H1 (cell line): ENCODE results near the gene ITLN1. TPM values are rescaled to one million over a fixed set of nuclear protein-coding genes. Genes with fewer than 3 reads are reported as not detected.
A peak's percentile ranks its signal among the peaks of the same experiment; 100 is the strongest.

Experiments used
- CTCF ChIA-PET: fragments of 300-600 bp; sonication (Branson Sonifier 250); formaldehyde crosslinking; loops from one replicate; lab custom pipeline; 2021; ENCODE audit not compliant: partially characterized antibody; lab: Charles Lee
- POLR2A ChIA-PET: fragments of 300-600 bp; sonication (Branson Sonifier 250); formaldehyde crosslinking; loops from one replicate; lab custom pipeline; 2021; ENCODE audit warnings: inconsistent platforms; ENCODE audit not compliant: partially characterized antibody; lab: Charles Lee
- DNase-seq, 2 experiments: peaks; one replicate each; pipeline versions ENCODE4 v3.0.0 to v3.0.0-alpha.2; 2010 to 2022; ENCODE audit warnings: low spot score in 2 of 2, low read depth in 1 of 2, mixed read lengths in 1 of 2
- FAIRE-seq: peaks from 2 replicates; lab custom pipeline; 2011; peaks lifted over from hg19 to GRCh38; lab: Jason Lieb, UNC
- H2AFZ ChIP-seq: 2 replicates; pipeline ENCODE4 v1.8.1; 2012; ENCODE audit warnings: low read length, inconsistent platforms
- H2AK5ac ChIP-seq: 2 replicates; pipeline ENCODE4 v1.6.1; 2013; ENCODE audit warnings: low read depth, low read length
- H2BK120ac ChIP-seq: replicated peaks from 2 replicates; pipeline ENCODE3; 2013; ENCODE audit warnings: low read depth, low read length, inconsistent platforms
- H2BK12ac ChIP-seq: 2 replicates; pipeline ENCODE4 v1.6.1; 2013; ENCODE audit warnings: low read depth, low read length
- H2BK15ac ChIP-seq: 2 replicates; pipeline ENCODE4 v1.6.1; 2013; ENCODE audit warnings: low read length
- H2BK20ac ChIP-seq: 2 replicates; pipeline ENCODE4 v1.6.1; 2013; ENCODE audit warnings: low read length
- H2BK5ac ChIP-seq: 2 replicates; pipeline ENCODE4 v1.6.1; 2013; ENCODE audit warnings: low read depth, low read length
- H3K14ac ChIP-seq: 2 replicates; pipeline ENCODE4 v1.6.1; 2013; ENCODE audit warnings: inconsistent platforms; ENCODE audit not compliant: insufficient read length
- H3K18ac ChIP-seq: 2 replicates; pipeline ENCODE4 v1.6.1; 2013; ENCODE audit warnings: low read length; ENCODE audit errors: extremely low read depth
- H3K23ac ChIP-seq: 2 replicates; pipeline ENCODE4 v1.6.1; 2013; ENCODE audit warnings: inconsistent platforms; ENCODE audit not compliant: insufficient read length
- H3K23me2 ChIP-seq: 2 replicates; pipeline ENCODE4 v1.6.1; 2013; ENCODE audit warnings: low read depth, low read length
- H3K27ac ChIP-seq: 2 replicates; pipeline ENCODE4 v1.6.1; 2011; ENCODE audit warnings: low read depth, low read length, inconsistent platforms
- H3K27me3 ChIP-seq, 4 experiments: replicated peaks in 1 of 4; 1 replicate in 1 of 4; 2 replicates in 3 of 4; pipeline versions ENCODE4 v1.6.1 to v1.8.1; 2011 to 2013; ENCODE audit warnings: low read length in 3 of 4, mild to moderate bottlenecking in 3 of 4, inconsistent platforms in 2 of 4, mixed read lengths in 2 of 4, moderate library complexity in 1 of 4; ENCODE audit not compliant: control insufficient read depth in 3 of 4, insufficient read depth in 3 of 4; ENCODE audit errors: extremely low read depth in 1 of 4
- H3K36me3 ChIP-seq, 4 experiments: 2 replicates each; pipeline versions ENCODE4 v1.6.1 to v1.8.1; 2011 to 2013; ENCODE audit warnings: mild to moderate bottlenecking in 4 of 4, low read length in 3 of 4, moderate library complexity in 2 of 4, control low read depth in 1 of 4, inconsistent platforms in 1 of 4; ENCODE audit not compliant: insufficient read depth in 4 of 4, control insufficient read depth in 2 of 4
- H3K4ac ChIP-seq: replicated peaks from 2 replicates; pipeline ENCODE3; 2013; ENCODE audit warnings: low read length, low read depth, mixed read lengths, inconsistent platforms; ENCODE audit not compliant: insufficient read length
- H3K4me1 ChIP-seq, 4 experiments: replicated peaks in 1 of 4; 1 replicate in 1 of 4; 2 replicates in 3 of 4; pipeline versions ENCODE4 v1.6.1 to v1.8.1; 2011 to 2013; ENCODE audit warnings: low read length in 3 of 4, inconsistent platforms in 2 of 4, mixed read lengths in 1 of 4; ENCODE audit not compliant: insufficient read depth in 4 of 4, control insufficient read depth in 3 of 4
- H3K4me2 ChIP-seq, 2 experiments: 2 replicates each; pipeline versions ENCODE4 v1.6.1 to v1.8.1; 2011 to 2013; ENCODE audit warnings: low read depth in 2 of 2, low read length in 2 of 2, control low read depth in 1 of 2, inconsistent platforms in 1 of 2, mild to moderate bottlenecking in 1 of 2; ENCODE audit not compliant: insufficient read depth in 1 of 2
- H3K4me3 ChIP-seq, 4 experiments: fragments of 200-600, 300-600 bp in 1 of 4; sonication (generic), shearing (Covaris generic), sonication (Bioruptor Twin) in 1 of 4; 2 replicates each; pipeline versions ENCODE4 v1.5.1 to v1.8.1; 2011 to 2016; ENCODE audit warnings: low read length in 4 of 4, low read depth in 3 of 4, control low read depth in 2 of 4, inconsistent platforms in 2 of 4, mild to moderate bottlenecking in 2 of 4, mixed read lengths in 1 of 4, moderate library complexity in 1 of 4; ENCODE audit not compliant: insufficient read depth in 2 of 4; ENCODE audit errors: extremely low read depth in 1 of 4
- H3K56ac ChIP-seq: replicated peaks from 2 replicates; pipeline ENCODE3; 2013; ENCODE audit warnings: low read depth, mild to moderate bottlenecking, mixed read lengths, low read length, inconsistent platforms; ENCODE audit not compliant: insufficient read length
- H3K79me1 ChIP-seq: 2 replicates; pipeline ENCODE4 v1.6.1; 2013; ENCODE audit warnings: low read depth, low read length, control low read depth
- H3K79me2 ChIP-seq, 2 experiments: 2 replicates each; pipeline versions ENCODE4 v1.6.1 to v1.8.1; 2012 to 2013; ENCODE audit warnings: low read length in 2 of 2, mild to moderate bottlenecking in 2 of 2, inconsistent platforms in 1 of 2; ENCODE audit not compliant: insufficient read depth in 2 of 2, control insufficient read depth in 1 of 2
- H3K9ac ChIP-seq, 4 experiments: replicated peaks in 1 of 4; 1 replicate in 1 of 4; 2 replicates in 3 of 4; pipeline versions ENCODE4 v1.6.1 to v1.8.1; 2011 to 2013; ENCODE audit warnings: low read depth in 3 of 4, low read length in 3 of 4, control low read depth in 2 of 4, mild to moderate bottlenecking in 2 of 4, moderate library complexity in 2 of 4, inconsistent platforms in 1 of 4; ENCODE audit errors: extremely low read depth in 1 of 4
- H3K9me3 ChIP-seq, 2 experiments: 2 replicates each; pipeline versions ENCODE4 v1.6.1 to v1.8.1; 2012 to 2013; ENCODE audit warnings: mild to moderate bottlenecking in 2 of 2, moderate library complexity in 2 of 2, control low read depth in 1 of 2, inconsistent platforms in 1 of 2, low read depth in 1 of 2, low read length in 1 of 2, mixed read lengths in 1 of 2; ENCODE audit not compliant: insufficient read depth in 2 of 2
- H4K20me1 ChIP-seq, 2 experiments: replicated peaks in 1 of 2; 2 replicates each; pipeline versions ENCODE3 to v1.8.1; 2011 to 2013; ENCODE audit warnings: inconsistent platforms in 2 of 2, low read length in 2 of 2, mild to moderate bottlenecking in 1 of 2; ENCODE audit not compliant: insufficient read depth in 2 of 2, control insufficient read depth in 1 of 2
- H4K5ac ChIP-seq: 2 replicates; pipeline ENCODE4 v1.6.1; 2013; ENCODE audit warnings: low read length, low read depth, mixed read lengths, inconsistent platforms; ENCODE audit not compliant: insufficient read length
- H4K8ac ChIP-seq: 2 replicates; pipeline ENCODE4 v1.8.0; 2013; ENCODE audit warnings: mild to moderate bottlenecking, moderate library complexity, low read length, inconsistent platforms; ENCODE audit not compliant: insufficient read depth; ENCODE audit errors: extremely low read depth
- H4K91ac ChIP-seq: replicated peaks from 2 replicates; pipeline ENCODE3; 2013; ENCODE audit warnings: low read length, mixed read lengths, inconsistent platforms; ENCODE audit not compliant: insufficient read length
- CBX5 ChIP-seq: fragments of 300-800, 300-1000 bp; sonication (generic); IDR thresholded peaks from 2 replicates; pipeline ENCODE4 v1.7.1; 2016; ENCODE audit warnings: antibody characterized with exemption, low read length, low read depth
- CHD2 ChIP-seq: IDR thresholded peaks from 2 replicates; pipeline ENCODE4 v1.6.1; 2012; ENCODE audit warnings: low read length, improper control_type of control experiment
- CTCF ChIP-seq, 3 experiments: IDR thresholded peaks; 1 replicate in 2 of 3; 2 replicates in 1 of 3; pipeline versions ENCODE4 v1.5.1 to v1.6.1; 2011; ENCODE audit warnings: low read length in 3 of 3, mild to moderate bottlenecking in 3 of 3, inconsistent platforms in 2 of 3, low read depth in 1 of 3, moderate library complexity in 1 of 3; ENCODE audit not compliant: insufficient read depth in 1 of 3; ENCODE audit errors: control extremely low read depth in 1 of 3
- E2F6 ChIP-seq: IDR thresholded peaks from 2 replicates; pipeline ENCODE4 v1.6.1; 2012; ENCODE audit warnings: inconsistent platforms
- EP300 ChIP-seq, 2 experiments: IDR thresholded peaks; 1 replicate in 1 of 2; 2 replicates in 1 of 2; pipeline ENCODE4 v1.6.1; 2011 to 2012; ENCODE audit warnings: low read depth in 2 of 2, low read length in 2 of 2, mild to moderate bottlenecking in 2 of 2, borderline replicate concordance in 1 of 2, inconsistent platforms in 1 of 2, moderate library complexity in 1 of 2
- KDM4A ChIP-seq: IDR thresholded peaks from one replicate; pipeline ENCODE4 v1.7.1; 2012; ENCODE audit warnings: low read depth, mild to moderate bottlenecking, moderate library complexity, low read length, inconsistent platforms; ENCODE audit not compliant: severe bottlenecking
- POLR2AphosphoS5 ChIP-seq: IDR thresholded peaks from 2 replicates; pipeline ENCODE4 v1.6.1; 2011; ENCODE audit warnings: low read depth, low read length
- SUZ12 ChIP-seq: fragments of 200-600 bp; sonication (generic); IDR thresholded peaks from 2 replicates; pipeline ENCODE4 v1.6.1; 2012; ENCODE audit warnings: mild to moderate bottlenecking, inconsistent platforms, low read length, moderate library complexity, mixed read lengths
- TAF1 ChIP-seq: IDR thresholded peaks from 2 replicates; pipeline ENCODE4 v1.6.1; 2011; ENCODE audit warnings: mild to moderate bottlenecking, low read depth, low read length
- TAF7 ChIP-seq: optimal IDR thresholded peaks from 2 replicates; pipeline ENCODE3; 2011; ENCODE audit warnings: low read depth, mild to moderate bottlenecking, inconsistent platforms, low read length, moderate library complexity, borderline replicate concordance
- WGBS, 2 experiments: shearing (Covaris generic) in 1 of 2; methylation state at CpG; one replicate each; pipeline versions ENCODE4 v1.1.6 to v1.1.7; 2013 to 2015; ENCODE audit warnings: low lambda C conversion rate in 2 of 2, mixed read lengths in 2 of 2, inconsistent platforms in 1 of 2, low coverage in 1 of 2, missing lambda C conversion rate in 1 of 2; ENCODE audit not compliant: insufficient replicate concordance in 2 of 2, insufficient coverage in 1 of 2, insufficient read length in 1 of 2; ENCODE audit errors: extremely low coverage in 1 of 2, missing lambda C conversion rate in 1 of 2; 5-methylcytosine and 5-hydroxymethylcytosine counted together
- polyA plus RNA-seq, 7 experiments: library from polyadenylated mRNA; depleted of rRNA in 3 of 7; stranded (reverse) in 5 of 7; unstranded in 2 of 7; fragments of >200 nt in 5 of 7; fragments of 200-250 nt in 2 of 7; gene quantifications; 1 replicate in 5 of 7; 2 replicates in 1 of 7; 4 replicates in 1 of 7; pipeline versions ENCODE4 v1.2.1 to v1.2.3, GENCODE V29; 2011 to 2013; ENCODE audit warnings: missing spikeins in 2 of 7, mixed read lengths in 2 of 7
- total RNA-seq: library from RNA; stranded (reverse); fragmentation: NEBNext Ultra II Directional; extraction: Animal tissue kit (Norgen Biotek cat#: 25700); gene quantifications from 2 replicates; pipeline ENCODE4 v1.2.1, GENCODE V29; 2021

The ITLN1 gene
- total and polyA plus RNA-seq, 2 of the 8 experiments (the other 6 are each of a cell fraction or from before 2014, with no cell fraction given), result not detected

- no peak overlapping the region for H3K4ac ChIP-seq
- 85% methylated on average over 7 of the region's 7 CpGs; no CpG with 5 or more reads in 1 of the 2 experiments for WGBS, 2 experiments
These were observed 23.0 kb upstream of the ITLN1 start for GRCh38 chr1:160907976-160908375.

More at GRCh38 chr1:160907976-160908375, 23.0 kb upstream of the ITLN1 start:
- H4K5ac ChIP-seq, result no peak overlapping the region
- H3K23me2 ChIP-seq, result no peaks in the 10 kb centered on the region
- H3K18ac ChIP-seq, result no peak overlapping the region
- no peak overlapping the region for H2BK120ac ChIP-seq
- H2BK20ac ChIP-seq, result no peak overlapping the region
- no peak overlapping the region for H2BK15ac ChIP-seq
- no peaks in the 10 kb centered on the region for H3K79me2 ChIP-seq
- no peaks in the 10 kb centered on the region for H3K27me3 ChIP-seq
- H2BK12ac ChIP-seq, result no peak overlapping the region
- no peak for DNase-seq
- no peak overlapping the region for H3K4me3 ChIP-seq
- no peak for TF ChIP-seq CHD2
- TF ChIP-seq CTCF (IDR thresholded peaks at IDR 0.05; ENCODE audit: control extremely low read depth in 1 of 3, insufficient read depth in 1 of 3, low read depth in 1 of 3, low read length in 3 of 3), result no peak
- TF ChIP-seq TAF1, result no peak
- TF ChIP-seq CBX5, result no peak
- TF ChIP-seq EP300 (IDR thresholded peaks at IDR 0.05; ENCODE audit: borderline replicate concordance in 1 of 2, low read depth in 2 of 2, low read length in 2 of 2), result no peak
- TF ChIP-seq KDM4A, result no peak
- TF ChIP-seq TAF7, result no peak
- TF ChIP-seq SUZ12, result no peak
- TF ChIP-seq E2F6, result no peak
- TF ChIP-seq POLR2AphosphoS5, result no peak
- H3K56ac ChIP-seq, result no peak overlapping the region
- no peaks in the 10 kb centered on the region for H3K9me3 ChIP-seq
- no peak overlapping the region for H2AK5ac ChIP-seq
- H3K4me1 ChIP-seq, result peaks cover 0 to 7% (median 0%) of the 10 kb centered on the region in 4 experiments; a peak in 2 of 7 replicates
- H4K8ac ChIP-seq, result no peak overlapping the region
- H3K23ac ChIP-seq, result no peak overlapping the region
- ChIA-PET CTCF (interaction anchor here (0.5 to 5.9 kb wide), 3 partner anchors 45 to 74 kb away, joined by 3 to 43 read pairs (median 5); partner anchors contain the start of gene ITLN2), POLR2A (no interaction called here)
- H3K14ac ChIP-seq, result no peak overlapping the region
- H4K20me1 ChIP-seq, result no peaks in the 10 kb centered on the region
- no peak overlapping the region for H3K4me2 ChIP-seq
- H3K9ac ChIP-seq, result no peak overlapping the region
- no peaks in the 10 kb centered on the region for H3K36me3 ChIP-seq
- no peak overlapping the region for H2BK5ac ChIP-seq
- H3K27ac ChIP-seq, result no peak overlapping the region
- FAIRE-seq, result peak; percentile 39
- H2AFZ ChIP-seq, result no peak overlapping the region
- H3K79me1 ChIP-seq, result no peaks in the 10 kb centered on the region
- no peak overlapping the region for H4K91ac ChIP-seq
